ACHN (cell line): ENCODE results near the gene LINGO1.

Experiments
- DNase-seq: peaks from one replicate; pipeline ENCODE4 v3.0.0-alpha.2; 2015
- in situ Hi-C: cut with HindIII; loops from 2 replicates; pipeline ENCODE4 v1.10.0; 2017; ENCODE audit warnings: low sequenced_read_pairs, low pct_ligation_motif_present, low pct_unique_long_range_greater_than_20kb

LINGO1 gene

GRCh38 chr15:77581896-77582569 is 50.7 kb downstream of the LINGO1 start:
- in situ Hi-C loops, result no loop called here
- DNase-seq, result no peak

- no peak for DNase-seq
- in situ Hi-C loops, result no loop called here
Measured at GRCh38 chr15:77580996-77581682, 51.6 kb downstream of the LINGO1 start.

DNA sequence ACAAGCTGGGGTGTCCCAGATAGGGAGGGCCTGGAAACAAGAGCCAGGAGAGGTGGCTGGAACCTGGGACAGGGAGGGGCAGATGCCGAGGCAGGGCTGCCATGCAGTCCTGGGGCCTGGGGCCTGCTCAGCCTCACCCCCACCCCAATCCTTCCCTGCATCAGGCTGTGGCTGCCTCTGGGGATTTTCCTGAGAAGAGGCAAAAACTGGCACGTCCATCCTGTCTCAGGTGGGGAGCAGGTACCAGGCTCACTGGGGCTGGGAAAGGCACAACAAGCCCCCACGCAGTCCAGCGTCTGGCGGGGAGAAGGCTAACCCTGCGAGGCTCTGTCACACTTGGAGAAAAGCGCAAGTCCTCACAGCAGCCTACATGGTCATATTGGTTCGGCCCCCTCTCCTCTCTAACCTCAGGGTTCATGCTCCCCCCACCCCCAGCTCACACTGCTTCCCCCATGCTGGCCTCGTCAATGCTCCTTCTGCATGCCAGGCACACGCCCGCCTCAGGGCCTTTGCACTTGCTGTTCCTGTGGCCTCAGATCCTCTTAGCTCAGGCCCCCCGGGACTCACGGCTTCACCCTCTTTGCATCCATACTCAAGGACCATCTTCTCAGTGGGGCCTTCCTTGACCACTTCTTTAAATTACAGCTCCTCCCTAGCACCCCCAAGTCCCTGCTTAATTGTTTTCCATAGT is 53.1 kb downstream of the LINGO1 start:
- in situ Hi-C loops, result no loop called here
- no peak for DNase-seq

DNA sequence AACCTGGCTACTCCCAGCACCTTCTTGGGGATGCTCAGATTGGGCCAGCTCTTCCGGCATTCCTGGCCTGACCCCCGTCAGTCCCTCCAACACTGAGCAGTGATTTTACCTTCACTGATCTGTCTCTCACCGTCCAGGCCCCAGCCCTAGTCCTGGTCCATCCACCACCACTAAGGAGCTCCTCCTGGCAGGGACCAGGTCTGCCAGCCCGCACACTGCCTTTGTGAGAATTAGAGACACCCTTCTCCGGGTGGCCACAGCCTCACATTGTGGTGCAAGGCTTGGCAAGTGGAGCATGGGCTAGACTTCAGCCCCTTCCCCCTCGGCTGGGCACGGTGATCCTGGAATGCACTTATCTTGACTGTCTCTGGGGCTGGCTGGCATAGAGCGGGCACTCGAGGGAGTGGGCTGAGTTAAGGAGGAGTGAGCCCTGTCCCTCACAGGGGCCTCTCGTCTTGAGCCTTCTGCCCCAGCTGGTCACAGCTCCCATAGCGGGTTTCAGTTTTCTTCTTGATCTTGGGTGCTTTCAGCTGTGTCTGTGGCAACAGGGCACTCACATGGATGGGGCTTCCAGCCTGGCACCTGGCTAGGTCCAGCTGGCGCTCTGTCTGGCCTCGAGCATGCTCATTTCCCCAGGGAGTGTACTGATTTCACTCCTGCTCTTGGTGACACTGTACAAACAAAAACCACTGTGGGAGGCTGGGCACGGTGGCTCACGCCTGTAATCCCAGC is 53.9 kb downstream of the LINGO1 start:
- in situ Hi-C loops, result no loop called here
- no peak for DNase-seq

GRCh38 chr15:77577366-77577950 is 55.3 kb downstream of the LINGO1 start:
- DNase-seq, result no peak
- in situ Hi-C loops, result no loop called here

- DNase-seq, result no peak
- in situ Hi-C loops, result no loop called here
Measured at GRCh38 chr15:77576538-77576937, 56.2 kb downstream of the LINGO1 start.

GRCh38 chr15:77575203-77575934 is 57.3 kb downstream of the LINGO1 start:
- in situ Hi-C loops, result no loop called here
- DNase-seq, result no peak

DNA sequence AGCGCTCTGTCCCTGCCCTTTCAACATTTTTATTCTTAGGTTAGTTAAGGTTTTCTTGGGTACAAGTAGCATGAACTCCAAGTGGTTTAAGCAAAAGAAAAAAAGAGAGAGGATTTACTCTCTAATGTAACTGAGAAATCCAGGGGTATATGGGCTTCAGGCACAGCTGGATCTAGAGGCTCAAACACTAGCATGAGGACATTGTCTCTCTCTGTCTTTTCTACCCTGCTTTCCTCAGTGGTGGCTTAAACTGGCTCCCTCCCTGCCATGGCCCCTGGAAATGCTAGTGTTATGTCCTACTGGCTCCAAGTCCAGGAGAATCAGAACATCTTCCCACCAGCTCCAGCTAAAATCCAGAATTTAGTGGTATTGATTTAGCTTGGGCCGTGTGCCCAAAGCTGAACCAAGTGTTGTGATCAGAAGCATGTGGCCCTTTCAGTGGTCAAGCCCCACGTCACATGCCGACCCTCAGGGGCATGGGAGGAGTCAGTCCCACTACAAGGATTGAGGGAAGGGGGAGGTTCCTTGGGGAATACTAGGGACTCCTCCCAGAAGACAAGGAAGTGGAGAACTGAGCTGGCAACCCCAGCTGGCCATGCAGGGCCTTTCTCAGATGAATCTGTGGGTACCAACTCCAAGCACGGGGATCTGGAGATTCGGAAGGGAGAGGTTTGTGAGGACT is 58.0 kb downstream of the LINGO1 start:
- in situ Hi-C loops, result no loop called here

DNA sequence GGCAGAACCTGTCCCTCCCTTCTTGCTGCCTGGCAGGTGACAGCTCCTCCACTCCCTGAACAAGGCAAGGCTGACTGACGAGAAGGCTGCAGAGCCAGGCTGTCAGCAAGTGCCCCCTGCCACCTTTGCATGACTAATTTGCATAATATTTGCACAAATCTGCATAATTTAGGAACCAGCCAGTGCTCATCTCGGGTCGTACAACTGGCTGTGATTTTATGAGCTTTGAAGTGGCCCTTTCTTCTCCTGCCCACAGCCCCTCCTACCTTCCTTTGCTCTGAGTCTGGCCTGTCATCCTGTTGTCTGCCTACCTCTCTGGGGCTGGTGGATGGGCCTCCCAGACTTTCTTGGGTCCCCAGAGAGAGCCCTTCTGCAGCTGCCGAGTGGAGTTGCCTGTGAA is 58.9 kb downstream of the LINGO1 start:
- in situ Hi-C loops, result no loop called here
- no peak for DNase-seq

More for the DNA sequence above, 58.0 kb downstream of the LINGO1 start:
- no peak for DNase-seq

- no peak for DNase-seq
- in situ Hi-C loops, result no loop called here
Measured at GRCh38 chr15:77572186-77572585, 60.5 kb downstream of the LINGO1 start.

GRCh38 chr15:77571741-77572140 is 61.0 kb downstream of the LINGO1 start:
- in situ Hi-C loops, result no loop called here
- DNase-seq, result no peak

GRCh38 chr15:77571181-77571580 is 61.5 kb downstream of the LINGO1 start:
- in situ Hi-C loops, result no loop called here
- DNase-seq, result no peak

- in situ Hi-C loops, result no loop called here
- DNase-seq, result no peak
Measured at GRCh38 chr15:77569729-77570125, 63.0 kb downstream of the LINGO1 start.

DNA sequence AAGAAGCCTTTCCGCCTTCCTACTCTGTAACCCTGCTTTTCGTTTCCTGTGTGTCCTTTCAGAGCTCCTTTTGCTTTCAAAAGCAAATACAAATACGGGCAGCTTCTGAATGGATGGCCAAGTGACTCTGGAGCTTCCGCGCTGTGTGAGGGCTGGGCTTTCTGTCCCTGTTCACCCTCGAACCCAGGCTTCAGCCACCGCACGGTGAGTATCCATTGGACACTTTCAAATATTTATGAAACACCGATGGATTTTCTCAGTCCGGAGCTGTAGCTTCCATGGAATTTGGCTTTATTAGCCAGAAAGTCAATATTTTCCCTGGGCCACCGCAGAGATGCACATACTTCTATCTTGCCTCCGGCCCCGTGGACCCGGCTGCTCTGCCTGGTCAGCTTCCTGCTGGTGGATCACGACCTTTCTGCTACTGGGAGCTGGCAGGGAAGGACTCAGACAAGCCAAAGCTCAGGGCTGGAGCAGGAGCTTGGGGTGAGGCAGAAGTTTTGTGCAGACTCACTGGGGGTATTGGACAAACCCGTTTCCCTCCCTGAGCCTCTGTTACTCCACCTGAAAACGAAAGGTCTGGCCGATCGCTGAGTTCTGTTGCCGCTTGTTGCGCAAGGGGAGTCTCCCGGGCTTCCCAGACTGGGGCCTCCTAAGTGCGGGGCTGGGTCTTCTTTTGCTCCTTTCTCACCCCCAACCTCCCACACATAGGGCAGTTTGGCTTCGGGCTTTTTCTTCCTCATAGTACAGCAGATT is 63.6 kb downstream of the LINGO1 start:
- no peak for DNase-seq
- in situ Hi-C loops, result no loop called here

DNA sequence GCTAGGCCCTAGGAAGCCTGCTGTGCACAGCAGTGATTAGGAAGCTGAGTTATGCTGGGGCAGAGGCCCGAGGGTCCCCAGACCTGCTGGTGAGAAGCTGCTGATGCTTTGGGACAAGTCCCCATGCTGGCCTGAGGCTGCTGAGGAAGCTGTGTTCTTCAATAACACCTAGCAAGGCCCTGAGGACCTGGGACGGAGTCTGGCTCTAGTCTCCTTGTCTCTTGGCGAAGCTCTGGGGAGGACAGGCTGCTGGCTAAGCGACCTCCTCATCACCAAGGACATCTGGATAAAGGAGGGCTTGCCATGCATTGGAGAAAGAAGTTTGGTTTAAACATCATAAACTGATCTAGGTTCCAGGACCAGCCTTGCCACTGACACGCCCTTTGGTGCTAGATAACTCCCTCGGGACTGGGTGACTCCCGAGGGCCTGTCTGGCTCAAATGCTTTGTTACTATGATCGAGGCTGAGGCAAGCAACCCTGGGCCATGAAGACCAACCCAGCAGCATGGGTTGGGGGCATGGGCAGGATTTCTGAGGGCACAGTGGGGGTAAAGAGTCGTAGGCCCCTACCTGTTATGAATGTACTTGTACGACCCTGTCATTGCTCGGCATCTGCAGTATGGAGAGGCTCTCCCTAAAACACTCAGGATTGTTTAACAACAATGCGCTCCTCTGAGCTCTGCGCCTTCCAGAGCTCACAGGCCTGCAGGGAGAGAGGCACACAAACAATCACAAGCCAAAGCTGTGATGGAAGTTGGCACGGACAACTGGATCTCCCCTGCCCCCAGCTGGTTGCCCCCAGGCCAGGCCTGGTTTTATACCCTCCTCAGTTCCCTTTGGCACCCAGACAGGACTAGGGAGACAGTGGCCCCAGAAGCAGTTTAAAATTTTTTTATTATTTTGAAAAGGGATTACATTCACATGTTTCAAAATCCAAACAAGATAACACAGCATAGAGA is 64.4 kb downstream of the LINGO1 start:
- no peak for DNase-seq
- in situ Hi-C loops, result no loop called here

DNA sequence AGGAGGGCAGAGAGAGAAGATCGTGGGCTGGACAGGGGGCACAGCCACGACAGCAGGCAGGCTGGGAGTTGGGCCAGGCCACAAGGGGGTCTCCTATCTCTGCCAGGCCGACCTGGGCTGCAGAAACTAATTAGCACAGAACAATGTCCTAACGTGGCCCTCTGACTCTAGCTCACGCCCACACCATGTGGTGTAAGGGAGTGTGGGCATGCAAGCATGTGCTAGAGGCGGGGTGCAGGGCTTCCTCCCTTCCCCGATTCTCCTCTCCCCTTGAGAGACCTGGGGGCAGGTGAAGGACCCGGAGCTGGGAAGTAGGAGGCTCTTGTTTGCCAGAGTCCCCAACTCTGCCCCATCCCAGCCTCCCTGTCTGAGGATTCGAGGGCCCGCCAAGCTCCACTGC is 65.5 kb downstream of the LINGO1 start:
- DNase-seq, result no peak
- in situ Hi-C loops, result no loop called here
